C4-2B (cell line): Measurements from ENCODE around the gene PPM1N.

Experiments used
- H3K27ac ChIP-seq: fragments of 450-650 bp; 2 replicates; pipeline ENCODE4 v1.5.1; 2017
- CTCF ChIP-seq: fragments of 450-650 bp; conservative IDR thresholded peaks from 2 replicates; pipeline ENCODE4 v1.5.1; 2017; ENCODE audit warnings: mild to moderate bottlenecking
- ZFX ChIP-seq: fragments of 450-650 bp; IDR thresholded peaks from 2 replicates; pipeline ENCODE4 v1.6.1; 2017

PPM1N gene

DNA sequence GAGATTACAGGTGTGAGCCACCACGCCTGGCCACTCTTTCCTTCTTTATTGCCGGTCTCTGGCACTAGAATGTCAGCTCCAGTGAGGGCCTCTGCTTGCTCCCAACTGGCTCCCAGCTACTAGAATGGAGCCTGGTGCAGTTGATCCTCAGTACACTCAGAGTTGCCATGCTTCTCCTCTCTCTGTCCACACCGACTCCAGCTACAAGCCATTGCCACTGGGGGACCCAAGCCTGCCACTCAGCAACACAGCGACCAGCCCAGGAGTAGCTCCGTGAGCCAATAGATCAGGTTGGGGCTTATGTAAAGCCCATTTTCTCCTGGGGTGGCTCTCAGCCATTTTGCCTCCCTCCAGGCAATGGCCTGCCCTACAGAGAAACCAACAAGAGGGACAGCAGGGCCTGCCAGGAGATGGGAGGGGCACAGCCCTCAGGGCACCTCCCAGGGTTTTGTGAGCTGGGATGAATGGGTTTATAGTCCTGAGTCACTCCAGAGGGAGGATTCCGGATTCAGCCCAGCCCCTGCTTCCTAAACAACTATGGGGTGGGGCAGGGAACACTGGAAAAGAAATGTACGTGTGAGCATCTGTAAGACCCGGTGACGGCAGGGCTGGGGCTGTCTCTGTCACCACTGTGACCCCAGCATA, 49.8 kb downstream of the PPM1N start:
- TF ChIP-seq CTCF: no peak
- no peak for TF ChIP-seq ZFX
- H3K27ac ChIP-seq: no peak overlapping the region
